Astrocyte of the spinal cord (primary cell): ENCODE data around the gene SORBS2.

ENCODE experiments used
- DNase-seq: peaks from one replicate; pipeline ENCODE4 v3.0.0; 2011; ENCODE audit warnings: low read depth, low spot score
- H3K4me3 ChIP-seq: 2 replicates; pipeline ENCODE4 v1.5.1; 2011; ENCODE audit warnings: low read depth, mild to moderate bottlenecking, low read length, moderate library complexity
- CTCF ChIP-seq: IDR thresholded peaks from 2 replicates; pipeline ENCODE4 v1.5.1; 2012; ENCODE audit warnings: low read depth, mild to moderate bottlenecking, low read length, inconsistent platforms
- in situ Hi-C: cut with HindIII; loops from 2 replicates; pipeline ENCODE4 v1.10.0; 2017; ENCODE audit warnings: low sequenced_read_pairs

Gene SORBS2

GRCh38 chr4:185847352-185848097 is 35.5 kb upstream of the SORBS2 start:
- H3K4me3 ChIP-seq: no peak overlapping the region
- in situ Hi-C loops: no loop called here

GRCh38 chr4:185846505-185847150 is 34.6 kb upstream of the SORBS2 start:
- DNase-seq: peak; percentile 14
- in situ Hi-C loops: no loop called here
- TF ChIP-seq CTCF: no peak
- no peak overlapping the region for H3K4me3 ChIP-seq

More at GRCh38 chr4:185847352-185848097, 35.5 kb upstream of the SORBS2 start:
- no peak for TF ChIP-seq CTCF
- DNase-seq: peak; percentile 69

- no peak for TF ChIP-seq CTCF
- no peak for DNase-seq
- no peak overlapping the region for H3K4me3 ChIP-seq
- in situ Hi-C loops: no loop called here
These were observed 34.0 kb upstream of the SORBS2 start for GRCh38 chr4:185845966-185846365.

- H3K4me3 ChIP-seq: no peak overlapping the region
- no peak for TF ChIP-seq CTCF
- in situ Hi-C loops: no loop called here
- no peak for DNase-seq
These were observed 29.5 kb upstream of the SORBS2 start for GRCh38 chr4:185841451-185841850.

GRCh38 chr4:185840953-185841352 is 29.0 kb upstream of the SORBS2 start:
- in situ Hi-C loops: no loop called here
- no peak for DNase-seq

GRCh38 chr4:185840201-185840600 is 28.2 kb upstream of the SORBS2 start:
- H3K4me3 ChIP-seq: no peak overlapping the region
- peak; percentile 37 for DNase-seq
- no peak for TF ChIP-seq CTCF
- in situ Hi-C loops: no loop called here

More at GRCh38 chr4:185840953-185841352, 29.0 kb upstream of the SORBS2 start:
- no peak for TF ChIP-seq CTCF
- no peak overlapping the region for H3K4me3 ChIP-seq
